GM18909 (cell line): ENCODE results near the gene FHOD1.

Source experiments
- ATAC-seq: cut with Tn5 transposase; IDR thresholded peaks from one replicate; pipeline ENCODE4 v1.9.1; 2021; ENCODE audit warnings: mild to moderate bottlenecking; ENCODE audit not compliant: unreplicated experiment, poor library complexity

The FHOD1 gene

DNA sequence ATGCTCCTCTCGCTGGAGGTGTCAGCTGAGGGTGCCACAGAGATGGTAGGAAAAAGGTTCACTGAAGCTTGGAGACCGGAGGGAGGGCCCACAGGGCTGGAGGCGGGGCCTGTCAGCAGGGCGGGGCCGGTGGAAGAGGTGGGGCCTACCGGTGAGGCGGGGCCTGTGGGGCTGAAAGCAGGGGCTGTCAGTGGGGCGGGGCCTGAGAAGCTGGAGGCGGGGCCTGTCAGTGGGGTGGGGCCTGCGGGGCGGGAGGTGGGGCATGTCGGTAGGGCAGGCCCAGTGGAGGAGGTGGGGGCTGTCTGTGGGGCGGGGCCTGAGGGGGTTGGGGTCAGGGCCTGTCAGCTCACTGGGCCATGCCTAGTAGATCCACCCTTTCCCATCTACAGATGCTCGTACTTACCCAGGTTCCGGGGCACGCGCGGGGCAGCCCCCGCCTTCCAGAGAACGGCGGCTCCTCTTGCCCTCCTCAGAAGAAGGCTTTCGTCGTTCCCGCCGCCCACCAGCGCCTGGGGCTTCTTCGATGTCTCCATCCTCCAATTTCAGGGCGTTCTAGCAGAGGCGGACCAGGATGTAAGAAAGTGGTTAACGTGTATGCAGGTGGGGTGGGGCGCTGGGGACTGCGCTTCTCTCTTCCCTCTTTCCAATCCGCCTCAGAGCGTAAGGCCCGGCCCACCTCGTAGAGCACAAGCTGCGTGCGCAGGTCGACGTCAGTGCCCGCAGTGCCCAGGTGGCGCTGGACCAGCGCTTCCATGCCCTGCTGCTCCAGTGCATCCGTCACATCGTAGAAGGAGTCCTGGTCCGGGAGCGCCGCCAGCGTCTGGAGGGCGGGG lies 10.5 kb downstream of the FHOD1 start:
- ATAC-seq, result peak; percentile 54

DNA sequence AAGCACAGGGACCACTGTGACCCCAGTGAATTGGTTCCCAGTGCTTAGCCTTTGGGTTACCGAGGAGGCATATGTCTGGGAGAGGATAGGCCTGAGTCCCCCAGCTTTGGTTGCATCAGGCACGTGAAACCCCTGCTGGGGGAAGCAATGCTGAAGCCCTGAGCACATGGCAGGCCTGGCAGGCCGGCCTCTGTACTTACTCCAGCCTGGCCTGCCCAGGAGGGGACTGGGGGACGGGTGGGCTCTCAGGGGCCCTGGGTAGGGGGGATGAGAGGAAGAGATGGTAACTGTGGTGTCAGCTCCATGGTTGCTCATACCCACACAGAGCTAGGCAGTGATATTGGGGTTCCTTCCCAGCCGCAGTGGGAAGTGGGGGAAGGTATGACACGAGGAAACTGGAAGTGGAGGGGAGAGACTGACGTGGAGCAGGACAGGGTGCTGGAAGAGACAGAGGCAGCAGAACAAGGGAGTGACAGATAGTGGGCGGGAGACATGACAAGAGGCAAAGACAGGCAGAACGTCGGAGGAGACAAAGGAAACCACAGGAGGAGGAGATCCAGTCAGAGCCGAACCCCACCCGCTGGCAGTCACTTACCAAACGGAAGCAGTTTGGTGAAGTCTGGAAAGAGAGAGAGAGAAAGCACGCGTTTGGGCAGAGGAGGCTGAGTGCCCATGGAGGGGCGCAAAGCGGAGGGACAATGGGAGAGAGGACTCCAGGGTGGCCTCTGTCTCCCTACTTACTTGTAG lies 11.3 kb downstream of the FHOD1 start:
- ATAC-seq, result no peak

DNA sequence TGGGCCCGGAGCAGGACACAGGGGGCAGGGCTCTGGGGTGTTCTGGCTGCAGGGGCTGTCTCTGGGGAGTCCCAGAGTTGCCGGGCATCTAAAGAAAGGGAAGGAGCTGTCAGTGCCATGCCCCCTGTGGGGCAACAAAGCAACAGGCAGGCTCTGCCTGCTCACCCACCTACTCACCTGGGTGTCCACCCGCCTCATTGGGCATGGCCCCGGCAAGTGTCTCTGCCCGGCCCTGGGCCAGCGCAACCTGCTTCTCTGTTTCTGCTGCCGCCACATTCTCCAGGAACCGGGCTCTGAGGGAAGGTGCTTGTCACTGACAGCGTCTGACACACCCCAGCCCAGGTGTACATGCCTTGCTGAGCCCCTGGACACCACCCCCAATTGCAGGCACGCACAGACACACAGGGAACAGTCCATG lies 13.1 kb downstream of the FHOD1 start:
- no peak for ATAC-seq

DNA sequence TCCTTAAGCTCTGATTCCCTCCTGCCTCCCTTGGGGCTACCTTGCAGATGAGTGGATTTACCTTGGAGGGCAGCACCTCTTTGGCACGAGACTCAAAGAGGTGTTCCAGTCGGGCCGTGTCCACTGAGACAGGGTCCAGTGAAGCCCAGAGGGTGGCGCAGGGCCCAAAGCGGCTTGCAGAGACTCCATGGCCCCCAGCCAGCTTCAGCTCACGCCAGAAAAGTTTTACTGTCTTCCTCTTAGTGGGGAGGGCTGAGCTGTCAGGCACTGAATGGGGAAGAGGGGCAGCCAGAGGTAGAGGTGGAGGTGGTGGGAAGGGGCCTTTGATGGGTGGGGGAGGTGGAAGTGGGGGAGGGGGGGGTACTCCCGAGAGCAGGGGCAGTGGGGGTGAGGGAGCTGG lies 13.7 kb downstream of the FHOD1 start:
- ATAC-seq, result no peak

DNA sequence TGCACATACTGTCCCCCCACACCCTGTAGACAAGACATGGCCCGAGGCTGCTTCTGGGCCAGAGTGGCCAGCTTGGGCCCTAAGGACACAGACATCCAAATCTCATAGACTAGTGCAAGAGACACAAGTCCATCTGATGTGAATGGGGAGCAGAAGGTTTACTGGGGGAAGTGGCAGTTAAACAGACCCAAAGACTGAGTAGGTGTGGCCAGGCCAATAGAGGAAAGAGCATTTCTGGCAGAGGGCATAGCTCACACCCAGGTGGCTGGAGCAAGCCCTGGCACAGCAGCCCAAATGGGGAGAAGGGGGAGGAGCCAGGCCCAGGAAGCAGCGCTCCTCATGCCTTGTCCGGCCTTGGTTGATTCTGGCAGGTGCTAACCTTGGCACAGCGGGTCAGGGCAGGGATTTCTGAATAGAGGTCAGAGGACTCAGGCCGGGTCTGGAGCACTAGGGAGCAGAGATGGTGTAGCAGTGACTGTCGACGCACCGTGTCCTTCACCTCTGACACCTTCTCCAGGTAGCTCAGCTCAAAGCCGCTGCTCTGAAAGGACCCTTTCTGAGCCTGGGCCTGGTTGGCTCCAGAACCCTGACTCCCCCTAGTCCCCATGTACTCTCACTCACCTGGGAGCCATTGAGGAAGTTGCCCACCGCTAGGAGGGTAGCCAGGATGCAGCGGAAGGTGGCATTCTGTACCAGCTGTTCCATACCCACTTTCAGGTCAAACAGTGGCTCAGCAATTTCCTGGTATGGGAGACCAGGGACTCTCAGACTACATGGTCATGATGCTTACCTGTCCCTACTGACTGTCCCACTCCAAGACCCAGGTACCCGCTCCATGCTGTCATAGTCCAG lies 16.2 kb downstream of the FHOD1 start:
- no peak for ATAC-seq

DNA sequence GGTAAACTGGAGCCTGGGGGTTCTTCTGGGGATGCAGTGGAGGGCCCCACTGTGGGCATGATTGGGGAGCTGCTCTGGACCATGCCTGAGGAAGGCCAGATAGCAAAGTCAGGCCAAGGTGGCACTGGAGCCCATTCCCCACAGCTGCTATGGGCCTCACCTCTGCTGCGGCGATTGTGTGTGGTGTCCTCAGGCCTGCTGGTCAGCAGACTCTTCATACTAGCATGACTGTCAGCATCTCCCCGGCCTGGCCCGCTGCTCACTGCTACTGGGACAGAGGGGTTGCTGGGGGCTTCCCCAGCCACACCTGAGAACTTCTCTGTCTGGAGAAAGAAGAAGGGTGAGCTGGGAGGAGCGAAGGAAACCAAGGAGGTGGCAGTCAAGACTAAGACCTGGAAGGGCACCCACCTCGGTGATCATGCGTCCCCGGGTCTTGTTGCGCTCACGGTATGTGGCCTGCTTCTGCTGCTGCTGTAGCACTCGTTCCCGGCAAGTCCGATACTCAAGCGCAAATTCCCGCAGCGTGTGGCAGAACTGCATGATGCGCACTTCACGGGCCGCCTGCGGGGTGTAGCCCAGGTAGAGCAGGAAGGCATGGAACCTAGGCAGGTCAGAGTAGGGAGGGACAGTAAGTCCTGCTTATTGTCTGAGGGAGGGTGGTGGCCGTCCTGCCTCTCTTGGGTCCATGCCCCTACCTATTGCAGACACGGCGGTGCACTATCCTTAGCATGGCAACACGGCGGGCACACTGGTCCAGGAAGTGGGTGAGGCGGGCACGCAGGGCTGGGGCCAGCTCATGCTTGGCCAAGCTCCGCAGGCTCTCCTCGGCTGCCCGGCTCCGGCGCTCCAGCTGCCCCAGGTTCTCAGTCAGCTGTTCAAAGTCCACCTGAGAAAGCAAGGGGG lies 17.1 kb downstream of the FHOD1 start:
- no peak for ATAC-seq

DNA sequence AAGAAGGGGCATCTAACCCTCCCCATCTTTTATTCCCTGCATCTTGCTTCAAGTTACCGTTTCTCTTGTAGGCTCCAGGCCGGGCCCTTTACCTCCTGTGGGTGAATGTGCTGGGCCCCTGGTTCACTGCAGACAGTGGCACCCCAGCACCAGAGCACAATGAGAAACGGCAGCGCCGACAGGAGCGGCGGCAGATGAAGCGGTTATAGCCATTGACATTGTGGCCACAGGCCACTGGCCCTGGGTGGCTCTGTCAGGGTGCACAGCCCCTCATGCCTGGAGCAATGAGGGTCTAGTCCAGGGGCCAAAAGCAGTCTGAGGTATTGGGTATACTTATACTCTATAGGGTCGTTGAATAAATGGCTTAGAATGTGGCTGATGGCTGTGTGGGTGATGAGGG lies 18.4 kb downstream of the FHOD1 start:
- ATAC-seq, result no peak

DNA sequence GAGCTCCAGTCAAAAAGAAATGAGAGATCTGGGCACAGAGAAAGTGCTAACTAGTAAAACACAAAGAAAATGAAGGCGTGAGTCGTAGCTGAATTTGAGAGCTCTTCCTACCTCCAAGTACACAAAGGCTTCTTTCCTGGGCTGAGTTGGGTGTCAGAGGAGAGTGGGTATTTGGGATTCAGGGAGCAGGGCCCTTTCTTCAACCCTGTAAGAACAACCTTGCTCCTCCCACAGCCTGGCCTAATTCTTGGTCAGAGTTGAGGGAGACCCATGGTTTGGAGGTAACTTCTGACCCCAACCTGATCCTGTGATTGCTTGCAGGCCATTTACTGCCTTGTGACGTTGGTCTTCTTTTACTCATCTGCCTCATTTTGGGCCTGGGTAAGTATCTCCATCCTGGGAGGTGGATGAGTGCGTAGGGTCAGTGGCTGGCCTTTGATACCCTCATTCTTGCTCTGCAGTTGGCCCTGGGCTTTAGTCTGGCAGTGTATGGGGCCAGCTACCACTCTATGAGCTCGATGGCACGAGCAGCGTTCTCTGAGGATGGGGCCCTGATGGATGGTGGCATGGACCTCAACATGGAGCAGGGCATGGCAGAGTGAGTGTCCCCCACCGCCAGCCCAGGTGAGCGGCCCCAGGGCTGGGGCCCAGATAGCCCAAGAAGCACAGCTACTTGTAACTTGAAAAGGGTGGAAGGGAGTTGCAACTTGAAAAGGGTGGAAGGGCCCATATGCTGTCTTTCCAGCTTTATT lies 19.1 kb downstream of the FHOD1 start:
- no peak for ATAC-seq

DNA sequence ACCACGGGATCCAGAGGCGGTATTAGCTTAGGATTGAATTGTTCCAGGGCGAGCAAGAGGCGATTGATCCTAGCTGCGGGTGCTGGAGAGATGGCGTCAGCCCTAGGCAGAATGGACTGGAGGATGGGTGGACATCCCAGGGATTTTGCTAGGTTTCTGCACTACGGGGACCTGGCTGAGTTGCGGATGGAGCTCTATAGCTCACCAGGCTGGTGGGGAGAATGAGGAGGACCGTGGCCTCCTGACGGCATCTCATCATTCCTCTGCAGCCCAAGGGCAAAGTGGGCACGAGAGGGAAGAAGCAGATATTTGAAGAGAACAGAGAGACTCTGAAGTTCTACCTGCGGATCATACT lies 19.7 kb downstream of the FHOD1 start:
- no peak for ATAC-seq

DNA sequence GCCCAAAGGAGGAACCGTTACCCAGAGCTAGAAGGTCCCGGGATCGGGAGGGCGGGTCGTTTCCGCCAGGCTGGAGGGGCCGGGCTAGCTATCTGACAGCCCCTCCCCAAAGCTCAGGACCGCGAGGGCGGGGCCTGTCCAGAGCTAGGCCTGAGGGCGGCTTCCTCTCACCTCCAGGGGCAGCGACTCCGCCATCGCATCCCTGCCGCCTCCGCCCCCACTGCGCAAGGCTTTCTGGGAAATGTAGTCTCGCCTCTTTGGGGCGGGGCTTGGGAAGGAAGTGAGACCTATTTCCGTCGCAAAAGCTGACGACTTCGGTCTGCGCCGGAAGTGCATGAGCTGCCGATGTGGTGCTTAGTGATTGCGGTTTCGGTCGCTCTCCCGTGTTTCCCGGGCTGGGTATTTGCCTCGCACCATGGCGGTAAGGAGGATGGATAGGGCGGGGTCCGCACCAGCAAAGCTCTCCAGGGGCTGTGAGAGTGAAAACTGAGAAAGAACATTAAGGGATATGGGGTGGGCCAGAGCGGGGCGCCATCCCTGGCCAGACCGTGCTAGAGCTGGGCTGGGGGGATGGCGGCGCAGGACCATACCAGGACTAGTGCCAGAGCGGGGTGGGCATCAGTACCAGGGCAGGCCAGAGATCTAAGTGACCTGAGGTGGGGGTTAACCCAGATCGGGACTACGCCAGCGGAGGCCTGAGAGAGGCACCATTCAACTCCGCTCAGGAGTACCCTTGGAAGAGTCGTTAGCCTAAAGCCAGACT lies 20.3 kb downstream of the FHOD1 start, which contains the start of gene TMEM208:
TSS of gene TMEM208 (plus strand) at position 327 of the 763 bp plus-strand sequence. CDS start at position 416, 89 bp downstream.
- ATAC-seq, result peak; percentile 94

DNA sequence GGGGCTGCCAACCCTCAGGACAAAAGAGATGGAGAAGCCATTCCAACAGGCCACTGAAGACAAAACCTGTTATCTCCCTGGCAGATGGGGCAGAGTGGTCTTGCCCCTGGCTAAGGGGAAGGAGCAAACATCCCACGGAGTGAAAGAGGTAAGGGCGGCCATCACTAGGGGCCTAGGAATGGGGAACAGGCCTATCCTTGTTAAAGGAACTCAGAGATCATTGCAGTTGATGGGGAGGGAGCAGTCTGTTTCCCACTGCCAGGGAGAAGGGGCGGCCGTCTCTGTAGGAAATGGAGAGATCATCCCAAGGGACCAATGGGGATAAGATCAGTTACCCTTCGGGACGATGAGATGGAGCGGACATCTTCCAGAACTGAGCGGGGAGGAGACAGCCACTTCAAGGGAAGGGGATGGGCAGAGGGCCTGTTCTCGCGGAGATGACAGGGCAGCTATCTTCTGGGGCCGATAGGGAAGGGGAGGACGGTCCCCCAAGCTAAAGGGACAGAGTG lies 20.9 kb downstream of the FHOD1 start:
- no peak for ATAC-seq

DNA sequence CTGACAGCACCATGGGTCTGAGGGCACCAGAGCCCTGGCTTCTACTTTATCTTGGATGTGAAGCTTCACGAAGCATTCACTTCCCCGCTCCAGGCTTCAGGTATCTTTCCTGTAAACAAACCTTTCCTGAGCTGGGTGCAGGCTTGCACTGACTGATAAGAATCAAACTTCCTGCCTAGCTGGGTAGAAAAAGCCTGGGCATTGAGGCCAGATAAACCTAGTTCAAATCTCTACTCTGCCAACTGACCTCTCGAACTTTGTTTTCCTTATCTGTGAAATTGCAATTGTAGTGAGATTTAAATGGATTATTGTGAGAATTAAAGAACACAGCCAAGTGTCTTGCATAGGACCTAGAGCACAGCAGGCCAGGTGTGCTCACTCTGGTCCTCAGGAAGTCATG lies 23.3 kb downstream of the FHOD1 start:
- ATAC-seq, result no peak

DNA sequence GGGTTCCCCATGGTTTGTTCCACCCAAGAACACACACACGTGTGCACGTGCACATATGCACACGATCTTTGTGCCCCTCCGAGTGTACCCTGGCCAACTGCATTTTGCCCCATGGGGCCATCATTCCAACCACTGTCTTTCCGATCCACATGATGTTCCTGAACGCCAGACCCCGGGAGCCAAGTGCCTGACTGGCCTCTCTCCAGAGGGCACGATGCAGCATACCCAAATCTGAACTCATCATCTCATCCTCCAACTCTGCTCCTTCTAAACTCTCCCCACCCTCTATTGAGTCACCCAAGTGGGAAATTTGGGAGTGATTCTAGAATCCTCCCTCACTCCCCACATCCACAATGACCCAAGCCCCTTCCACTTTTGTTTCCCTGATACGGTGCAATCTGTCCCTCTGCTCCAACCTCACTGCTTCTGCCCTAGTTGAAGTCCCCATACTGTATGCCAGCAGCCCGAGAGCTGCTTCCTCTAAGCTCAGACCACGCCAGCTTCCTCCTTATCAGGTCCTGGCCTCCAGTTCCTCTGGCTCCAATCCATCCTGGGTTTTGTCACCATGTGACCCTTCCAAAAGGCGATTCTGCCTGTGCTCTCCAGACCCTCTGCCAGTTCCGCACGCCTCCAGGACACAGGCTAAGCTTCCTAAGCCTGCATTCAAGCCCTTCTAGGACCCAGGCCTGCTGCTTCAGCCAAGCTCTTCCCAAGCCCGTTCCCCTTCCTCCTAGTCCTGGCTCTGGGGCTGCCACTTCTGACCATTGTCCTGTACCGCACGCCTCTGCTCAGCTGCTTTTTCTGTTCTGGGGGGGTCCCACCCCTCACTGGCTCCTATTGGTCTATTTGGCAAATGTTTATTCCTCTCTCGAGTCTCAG lies 30.4 kb downstream of the FHOD1 start:
- ATAC-seq, result no peak

DNA sequence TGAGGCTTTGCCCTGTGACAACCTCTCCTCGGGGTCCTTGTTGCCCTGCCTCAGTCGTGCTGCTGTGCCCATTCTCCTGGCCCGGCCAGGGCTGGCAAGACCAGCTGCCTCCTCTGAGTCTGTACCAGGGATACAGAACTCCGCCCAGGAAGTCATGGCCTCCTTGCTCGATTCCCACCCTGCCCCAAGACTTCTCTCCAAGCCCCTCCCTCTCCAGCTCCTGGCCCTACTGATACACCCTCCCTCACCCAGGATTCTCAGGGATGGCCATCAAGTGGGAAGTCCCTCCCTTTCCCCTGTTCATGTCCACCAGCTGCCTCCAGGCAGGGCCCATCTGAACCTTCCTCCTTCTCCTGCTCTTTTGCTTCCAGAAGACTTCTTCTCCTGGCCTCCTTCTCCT lies 31.6 kb downstream of the FHOD1 start:
- ATAC-seq, result no peak

DNA sequence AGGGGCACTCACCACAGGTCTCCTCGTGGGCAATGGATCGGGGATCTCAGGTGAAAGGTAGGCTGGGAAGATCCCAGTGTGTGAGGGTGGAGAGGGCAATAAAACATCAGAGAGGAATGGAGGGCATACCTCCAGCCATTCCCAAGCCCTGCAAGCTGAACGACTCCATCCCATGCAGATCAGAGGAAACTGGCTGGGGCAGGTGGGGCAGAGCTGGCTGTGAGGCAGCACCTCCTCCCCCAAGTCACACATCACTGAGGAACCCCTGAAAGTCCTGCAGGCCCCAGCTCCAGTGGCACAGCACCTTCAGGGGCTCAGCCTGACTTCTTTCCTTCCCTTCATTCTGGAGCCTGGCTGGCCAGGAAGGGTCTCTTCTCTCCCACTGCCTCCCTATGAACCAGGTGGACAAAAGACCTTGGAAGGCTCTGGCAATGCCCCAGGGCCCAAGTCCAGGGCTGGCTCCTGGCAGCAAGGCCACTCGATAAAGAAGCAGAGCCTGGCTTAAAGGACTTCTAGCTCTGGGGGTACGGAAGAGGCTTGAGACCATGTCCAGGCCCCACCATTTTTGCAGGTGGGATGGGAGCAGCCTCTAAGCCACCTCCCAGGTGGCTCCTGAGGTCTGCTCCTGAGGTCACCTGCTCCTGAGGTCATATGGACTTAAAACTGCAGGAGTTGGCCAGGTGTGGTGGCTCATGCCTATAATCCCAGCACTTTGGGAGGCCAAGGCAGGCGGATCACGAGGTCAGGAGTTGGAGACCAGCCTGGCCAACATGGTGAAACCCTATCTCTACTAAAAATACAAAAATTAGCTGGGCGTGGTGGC lies 33.9 kb downstream of the FHOD1 start:
- no peak for ATAC-seq

DNA sequence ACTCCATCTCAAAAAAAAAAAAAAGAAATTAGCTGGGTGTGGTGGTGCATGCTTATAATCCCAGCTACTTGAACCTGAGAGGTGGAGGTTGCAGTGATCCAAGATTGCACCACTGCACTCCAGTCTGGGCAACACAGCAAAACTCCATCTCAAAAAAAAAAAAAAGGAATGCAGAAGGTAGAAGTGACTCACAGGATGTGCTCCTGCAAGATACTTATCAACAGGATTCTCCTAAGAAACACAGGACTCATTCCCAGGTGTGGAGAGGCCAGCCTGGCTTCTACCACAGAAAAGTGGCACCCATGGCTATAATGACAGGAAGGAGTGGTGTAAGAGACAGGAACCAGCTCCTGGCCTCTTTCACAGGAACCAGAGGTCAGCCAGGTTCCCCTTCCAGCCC lies 34.5 kb downstream of the FHOD1 start:
- ATAC-seq, result no peak
